HepG2 (cell line): ENCODE results near the gene CES3. TPM values are rescaled to one million over a fixed set of nuclear protein-coding genes. Genes with fewer than 3 reads are reported as not detected.

Experiments used
- ARID4A ChIP-seq: sonication (generic); formaldehyde crosslinking; IDR thresholded peaks from 2 replicates; pipeline ENCODE4 v1.5.0; 2020; ENCODE audit warnings: mild to moderate bottlenecking, missing genetic modification reagents, borderline replicate concordance
- CREM ChIP-seq, 2 experiments: sonication (generic) in 1 of 2; formaldehyde crosslinking in 1 of 2; IDR thresholded peaks; 2 replicates each; pipeline versions ENCODE4 v1.4.0 to v1.6.1; 2016 to 2020; ENCODE audit warnings: antibody characterized with exemption in 1 of 2, mild to moderate bottlenecking in 1 of 2, missing genetic modification reagents in 1 of 2
- DRAP1 ChIP-seq: IDR thresholded peaks from 2 replicates; pipeline ENCODE4 v1.6.1; 2016; ENCODE audit warnings: missing genetic modification reagents, missing compliant biosample characterization
- E2F1 ChIP-seq: sonication (generic); formaldehyde crosslinking; IDR thresholded peaks from 2 replicates; pipeline ENCODE4 v1.5.0; 2020; ENCODE audit warnings: missing genetic modification reagents
- GATAD2A ChIP-seq: IDR thresholded peaks from 2 replicates; pipeline ENCODE4 v1.6.1; 2016
- NFKB2 ChIP-seq: sonication (generic); formaldehyde crosslinking; IDR thresholded peaks from 2 replicates; pipeline ENCODE4 v1.4.0; 2020; ENCODE audit warnings: missing genetic modification reagents, borderline replicate concordance
- NR0B2 ChIP-seq: sonication (generic); formaldehyde crosslinking; IDR thresholded peaks from 2 replicates; pipeline ENCODE4 v1.4.0; 2020; ENCODE audit warnings: mild to moderate bottlenecking, missing genetic modification reagents
- PATZ1 ChIP-seq: sonication (generic); formaldehyde crosslinking; IDR thresholded peaks from 2 replicates; pipeline ENCODE4 v1.4.0; 2020; ENCODE audit warnings: missing genetic modification reagents
- SOX6 ChIP-seq, 2 experiments: fragments of 450-650 bp in 1 of 2; sonication (generic) in 1 of 2; formaldehyde crosslinking in 1 of 2; IDR thresholded peaks; 2 replicates each; pipeline versions ENCODE4 v1.4.0 to v1.6.1; 2017 to 2020; ENCODE audit warnings: antibody characterized with exemption in 1 of 2, mild to moderate bottlenecking in 1 of 2, missing genetic modification reagents in 1 of 2
- SSRP1 ChIP-seq: IDR thresholded peaks from 2 replicates; pipeline ENCODE4 v1.6.1; 2016; ENCODE audit warnings: control low read depth
- ZNF251 ChIP-seq: sonication (generic); formaldehyde crosslinking; IDR thresholded peaks from 2 replicates; pipeline ENCODE4 v1.9.0; 2021; ENCODE audit warnings: mild to moderate bottlenecking, missing genetic modification reagents
- ZNF263 ChIP-seq: sonication (generic); formaldehyde crosslinking; IDR thresholded peaks from 2 replicates; pipeline ENCODE4 v1.4.0; 2020; ENCODE audit warnings: missing genetic modification reagents
- ZNF362 ChIP-seq: sonication (generic); formaldehyde crosslinking; IDR thresholded peaks from 2 replicates; pipeline ENCODE4 v1.4.0; 2020; ENCODE audit warnings: missing genetic modification reagents, mild to moderate bottlenecking, borderline replicate concordance
- ZNF737 ChIP-seq: sonication (generic); formaldehyde crosslinking; IDR thresholded peaks from 2 replicates; pipeline ENCODE4 v1.5.0; 2020; ENCODE audit warnings: missing genetic modification reagents, mild to moderate bottlenecking, borderline replicate concordance
- ZNF777 ChIP-seq: sonication (generic); formaldehyde crosslinking; IDR thresholded peaks from 2 replicates; pipeline ENCODE4 v1.4.0; 2020; ENCODE audit warnings: missing genetic modification reagents
- ZNF782 ChIP-seq: sonication (generic); formaldehyde crosslinking; IDR thresholded peaks from 2 replicates; pipeline ENCODE4 v1.4.0; 2020; ENCODE audit warnings: missing genetic modification reagents, mild to moderate bottlenecking, borderline replicate concordance
- ZSCAN25 ChIP-seq: sonication (generic); formaldehyde crosslinking; IDR thresholded peaks from 2 replicates; pipeline ENCODE4 v1.8.0; 2022; ENCODE audit warnings: mild to moderate bottlenecking, missing genetic modification reagents
- polyA plus RNA-seq, 8 experiments: library from polyadenylated mRNA; depleted of rRNA in 3 of 8; stranded (reverse) in 7 of 8; unstranded in 1 of 8; fragments of >200 nt; fragmentation: Illumina TruSeq in 4 of 8; extraction: Trizol in 4 of 8; gene quantifications; 2 replicates each; pipeline versions ENCODE4 v1.2.1 to v1.2.3, GENCODE V29; 2011 to 2016; ENCODE audit warnings: low read depth in 4 of 8, missing spikeins in 1 of 8, mixed read lengths in 1 of 8; ENCODE audit not compliant: insufficient read depth in 1 of 8
- total RNA-seq, 5 experiments: library from RNA; depleted of rRNA; stranded (reverse); fragments of >200 nt; fragmentation: Illumina TruSeq; extraction: Trizol; gene quantifications; 2 replicates each; pipeline ENCODE4 v1.2.3, GENCODE V29; 2016; ENCODE audit warnings: low read depth in 1 of 5

The CES3 gene
- total and polyA plus RNA-seq, 2 of the 13 experiments (the other 11 are each of a cell fraction or from before 2014, with no cell fraction given): 6.6 to 17.4 TPM

- peak; percentile 43; the same call in 1 of the 2 replicates for TF ChIP-seq ARID4A (CRISPR knock-in tag)
- 0 out of 2 replicates have a peak, but pooled peaks have one; percentile 19 for TF ChIP-seq ZNF777 (CRISPR knock-in tag)
- TF ChIP-seq GATAD2A: peak; percentile 46; the same call in 1 of the 2 replicates
- peak; percentile 11; the same call in 1 of the 2 replicates for TF ChIP-seq ZNF362 (CRISPR knock-in tag)
- TF ChIP-seq ZSCAN25 (CRISPR knock-in tag): peak; percentile 65; the same call in 1 of the 2 replicates
- TF ChIP-seq SOX6 (IDR thresholded peaks at IDR 0.05): no peak
- TF ChIP-seq SOX6 (CRISPR knock-in tag; IDR thresholded peaks at IDR 0.05): peak; percentile 46
- TF ChIP-seq SSRP1 (CRISPR knock-in tag): no peak
- TF ChIP-seq NR0B2 (CRISPR knock-in tag): 0 out of 2 replicates have a peak, but pooled peaks have one; percentile 39
- TF ChIP-seq PATZ1 (CRISPR knock-in tag): 0 out of 2 replicates have a peak, but pooled peaks have one; percentile 4
- TF ChIP-seq ZNF263 (CRISPR knock-in tag): no peak; the same call in none of the 2 replicates
- peak; percentile 56; the same call in 1 of the 2 replicates for TF ChIP-seq NFKB2 (CRISPR knock-in tag)
- no peak for TF ChIP-seq CREM (IDR thresholded peaks at IDR 0.05)
- no peak for TF ChIP-seq CREM (CRISPR knock-in tag; IDR thresholded peaks at IDR 0.05)
- TF ChIP-seq ZNF251: no peak
- no peak for TF ChIP-seq ZNF782 (CRISPR knock-in tag)
- 0 out of 2 replicates have a peak, but pooled peaks have one; percentile 28 for TF ChIP-seq DRAP1 (CRISPR knock-in tag)
- peak; percentile 53; the same call in 1 of the 2 replicates for TF ChIP-seq ZNF737
- TF ChIP-seq E2F1 (CRISPR knock-in tag): no peak
Measured at GRCh38 chr16:66988197-66988788, 27.2 kb downstream of the CES3 start, which contains the start of gene CES4A (continued).
